ENCODE results near the gene SLC12A3.

SLC12A3 gene

DNA sequence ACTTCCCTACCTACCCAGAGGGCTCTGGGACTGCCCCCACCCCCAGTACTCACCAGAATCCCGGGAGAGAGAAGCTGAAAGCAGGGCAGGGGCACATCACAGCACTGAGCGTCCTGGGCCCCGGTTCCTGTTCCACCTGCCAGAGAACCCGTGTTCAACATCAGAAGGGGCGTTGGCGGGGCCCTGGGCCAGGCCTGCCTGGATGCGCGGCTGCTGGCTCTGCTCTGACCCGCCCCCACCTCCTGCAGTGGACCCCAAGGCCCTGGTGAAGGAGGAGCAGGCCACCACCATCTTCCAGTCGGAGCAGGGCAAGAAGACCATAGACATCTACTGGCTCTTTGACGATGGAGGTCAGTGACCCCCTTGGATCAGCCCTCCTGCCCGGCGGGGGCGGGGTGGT, 27.7 kb downstream of the SLC12A3 start:
- H3K27ac ChIP-seq (ENCODE audit: low read length) = no peak overlapping the region
- H3K27me3 ChIP-seq (ENCODE audit: control insufficient read depth in 1 of 2, insufficient read depth in 2 of 2, low read length in 2 of 2) = no peaks in the 10 kb centered on the region
- no peak overlapping the region for H3K4me3 ChIP-seq (ENCODE audit: low read length in 2 of 2)
- H3K36me3 ChIP-seq (ENCODE audit: control insufficient read depth in 2 of 2, insufficient read depth in 2 of 2, low read length in 2 of 2) = no peaks in the 10 kb centered on the region
- no peaks in the 10 kb centered on the region for H3K9me3 ChIP-seq (ENCODE audit: control insufficient read depth in 2 of 2, low read length in 2 of 2)
- H3K9ac ChIP-seq (ENCODE audit: low read length in 2 of 2) = no peak overlapping the region
- H3K4me1 ChIP-seq (ENCODE audit: control insufficient read depth, insufficient read depth, low read length) = no peaks in the 10 kb centered on the region

DNA sequence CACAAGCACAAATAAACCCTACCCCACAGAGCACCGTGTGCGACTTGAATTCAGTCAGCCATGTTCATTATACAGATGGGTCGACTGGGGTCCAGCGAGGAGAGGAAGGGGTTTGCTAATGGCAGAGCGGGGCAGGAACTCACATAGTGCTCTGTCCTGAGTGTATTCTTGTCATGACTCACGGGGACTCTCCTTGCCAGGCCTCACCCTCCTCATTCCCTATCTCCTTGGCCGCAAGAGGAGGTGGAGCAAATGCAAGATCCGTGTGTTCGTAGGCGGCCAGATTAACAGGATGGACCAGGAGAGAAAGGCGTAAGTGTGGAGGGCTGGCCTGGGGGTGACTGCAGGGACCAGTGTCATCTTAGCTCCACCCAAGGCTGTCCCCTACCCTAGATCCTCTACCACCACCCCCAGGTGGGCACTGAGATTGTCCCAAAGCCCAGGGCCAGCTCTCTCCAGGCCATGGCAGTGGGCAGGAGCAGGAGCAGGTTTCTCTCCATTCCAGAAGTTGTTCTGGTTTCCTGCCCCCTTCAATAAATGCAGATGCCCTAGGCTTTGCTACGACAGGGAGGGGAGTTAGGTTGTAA, 29.4 kb downstream of the SLC12A3 start:
- no peaks in the 10 kb centered on the region for H3K36me3 ChIP-seq (ENCODE audit: control insufficient read depth in 2 of 2, insufficient read depth in 2 of 2, low read length in 2 of 2)

DNA sequence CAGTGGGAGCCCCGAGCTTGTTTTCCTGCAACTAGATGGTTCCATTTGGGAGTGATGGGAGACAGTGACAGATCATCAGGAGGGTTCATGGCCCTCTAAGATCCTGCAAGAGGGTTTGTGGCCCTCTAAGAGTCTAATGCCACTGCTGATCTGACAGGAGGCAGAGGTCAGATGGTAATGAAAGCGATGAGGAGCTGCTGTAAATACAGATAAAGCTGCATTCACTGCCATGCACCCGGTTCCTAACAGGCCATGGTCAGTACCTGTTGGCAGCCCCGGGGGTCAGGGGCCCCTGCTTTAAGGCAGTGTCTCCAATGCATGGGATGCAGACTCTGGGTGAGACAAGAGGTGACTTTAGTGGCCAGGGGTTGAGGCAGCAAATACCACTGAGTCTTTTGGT, 30.8 kb downstream of the SLC12A3 start:
- no peak overlapping the region for H3K4me3 ChIP-seq (ENCODE audit: low read length in 2 of 2)
- H3K4me1 ChIP-seq (ENCODE audit: control insufficient read depth, insufficient read depth, low read length) = no peaks in the 10 kb centered on the region
- no peaks in the 10 kb centered on the region for H3K27me3 ChIP-seq (ENCODE audit: control insufficient read depth in 1 of 2, insufficient read depth in 2 of 2, low read length in 2 of 2)
- H3K27ac ChIP-seq (ENCODE audit: low read length) = no peak overlapping the region
- H3K9me3 ChIP-seq (ENCODE audit: control insufficient read depth in 2 of 2, low read length in 2 of 2) = no peaks in the 10 kb centered on the region
- H3K36me3 ChIP-seq (ENCODE audit: control insufficient read depth in 2 of 2, insufficient read depth in 2 of 2, low read length in 2 of 2) = no peaks in the 10 kb centered on the region
- no peak overlapping the region for H3K9ac ChIP-seq (ENCODE audit: low read length in 2 of 2)

More for the DNA sequence above, 29.4 kb downstream of the SLC12A3 start:
- no peak overlapping the region for H3K27ac ChIP-seq (ENCODE audit: low read length)
- no peaks in the 10 kb centered on the region for H3K4me1 ChIP-seq (ENCODE audit: control insufficient read depth, insufficient read depth, low read length)
- no peaks in the 10 kb centered on the region for H3K9me3 ChIP-seq (ENCODE audit: control insufficient read depth in 2 of 2, low read length in 2 of 2)
- H3K27me3 ChIP-seq (ENCODE audit: control insufficient read depth in 1 of 2, insufficient read depth in 2 of 2, low read length in 2 of 2) = no peaks in the 10 kb centered on the region
- H3K4me3 ChIP-seq (ENCODE audit: low read length in 2 of 2) = no peak overlapping the region
- H3K9ac ChIP-seq (ENCODE audit: low read length in 2 of 2) = no peak overlapping the region

DNA sequence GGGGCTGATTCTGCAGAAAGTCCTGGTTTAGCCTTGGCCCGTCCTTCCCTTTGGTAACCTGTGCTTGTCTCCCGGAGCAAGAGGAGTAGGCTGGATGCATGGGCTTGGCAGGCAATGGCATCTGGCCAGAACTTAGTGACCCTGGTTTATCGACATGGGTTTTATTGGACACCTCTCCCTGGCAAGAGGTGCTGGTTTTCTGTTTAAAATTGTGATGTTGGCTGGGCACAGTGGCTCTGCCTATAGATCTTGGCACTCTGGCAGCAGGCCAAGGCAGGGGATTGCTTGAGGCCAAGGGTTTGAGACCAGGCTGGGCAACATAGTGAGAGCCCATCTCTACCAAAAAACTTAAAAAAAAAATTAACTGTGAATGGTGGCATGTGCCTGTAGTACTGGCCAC, 31.2 kb downstream of the SLC12A3 start:
- H3K9me3 ChIP-seq (ENCODE audit: control insufficient read depth in 2 of 2, low read length in 2 of 2) = no peaks in the 10 kb centered on the region
- no peaks in the 10 kb centered on the region for H3K27me3 ChIP-seq (ENCODE audit: control insufficient read depth in 1 of 2, insufficient read depth in 2 of 2, low read length in 2 of 2)
- H3K4me1 ChIP-seq (ENCODE audit: control insufficient read depth, insufficient read depth, low read length) = no peaks in the 10 kb centered on the region
- no peak overlapping the region for H3K9ac ChIP-seq (ENCODE audit: low read length in 2 of 2)
- no peak overlapping the region for H3K27ac ChIP-seq (ENCODE audit: low read length)
- no peaks in the 10 kb centered on the region for H3K36me3 ChIP-seq (ENCODE audit: control insufficient read depth in 2 of 2, insufficient read depth in 2 of 2, low read length in 2 of 2)
- H3K4me3 ChIP-seq (ENCODE audit: low read length in 2 of 2) = no peak overlapping the region

DNA sequence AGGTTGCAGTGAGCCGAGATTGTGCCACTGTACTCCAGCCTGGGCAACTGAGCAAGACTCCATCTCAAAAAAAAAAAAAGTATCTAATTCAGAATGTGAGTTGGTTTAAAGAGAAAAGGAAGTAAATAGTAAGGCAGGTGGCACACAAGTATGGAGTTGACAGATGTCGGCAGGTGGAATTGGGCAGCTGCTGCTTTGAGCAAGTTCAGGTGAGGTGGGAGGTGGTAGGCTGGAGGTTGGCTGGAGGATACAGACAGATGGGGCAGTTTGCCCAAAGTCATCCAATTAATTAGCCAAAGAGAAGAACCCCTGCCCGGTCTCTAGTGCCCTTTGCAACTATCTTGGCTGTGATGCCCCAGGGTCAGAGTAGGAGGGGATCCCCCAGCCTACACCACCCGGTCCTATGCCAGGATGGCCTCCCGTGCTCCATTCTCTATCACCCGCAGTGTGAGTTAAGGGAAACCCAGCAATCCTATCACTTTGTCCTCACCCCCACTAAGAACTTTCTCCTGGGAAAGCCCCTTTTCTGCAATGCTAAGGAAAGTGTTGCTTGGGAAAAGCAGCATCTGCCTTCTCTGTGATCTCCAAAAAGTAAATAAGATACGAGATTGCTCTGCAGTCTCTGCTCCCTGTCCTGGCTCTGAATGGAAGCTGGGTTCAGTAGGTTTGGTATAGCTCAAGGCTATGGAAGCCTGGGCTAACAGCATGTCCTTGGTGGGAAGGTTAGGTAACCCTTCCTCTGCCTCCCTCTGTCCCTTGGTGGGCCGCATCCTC, 32.2 kb downstream of the SLC12A3 start:
- no peak overlapping the region for H3K27ac ChIP-seq (ENCODE audit: low read length)
- H3K27me3 ChIP-seq (ENCODE audit: control insufficient read depth in 1 of 2, insufficient read depth in 2 of 2, low read length in 2 of 2) = no peaks in the 10 kb centered on the region
- H3K36me3 ChIP-seq (ENCODE audit: control insufficient read depth in 2 of 2, insufficient read depth in 2 of 2, low read length in 2 of 2) = no peaks in the 10 kb centered on the region
- H3K4me1 ChIP-seq (ENCODE audit: control insufficient read depth, insufficient read depth, low read length) = no peaks in the 10 kb centered on the region
- no peak overlapping the region for H3K4me3 ChIP-seq (ENCODE audit: low read length in 2 of 2)
- H3K9ac ChIP-seq (ENCODE audit: low read length in 2 of 2) = no peak overlapping the region
- H3K9me3 ChIP-seq (ENCODE audit: control insufficient read depth in 2 of 2, low read length in 2 of 2) = no peaks in the 10 kb centered on the region

DNA sequence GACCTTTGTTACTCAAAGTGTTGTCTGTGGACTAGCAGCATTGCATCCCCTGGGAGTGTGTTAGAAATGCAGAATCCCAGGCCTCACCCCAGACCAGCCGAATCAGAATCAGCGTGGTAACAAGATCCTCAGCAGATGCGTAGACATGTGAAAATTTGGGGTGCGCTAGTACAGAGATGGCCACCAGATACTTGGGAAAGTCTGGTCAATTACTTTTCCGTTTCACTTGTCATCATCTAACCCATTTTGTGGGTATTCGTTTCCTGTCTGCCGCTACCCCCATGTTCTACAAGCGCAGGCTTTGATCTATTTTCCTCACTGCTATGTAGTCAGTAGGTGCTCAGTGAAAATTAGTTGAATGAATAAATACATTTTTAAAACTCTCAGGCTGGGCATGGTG, 33.8 kb downstream of the SLC12A3 start:
- no peaks in the 10 kb centered on the region for H3K4me1 ChIP-seq (ENCODE audit: control insufficient read depth, insufficient read depth, low read length)
- no peaks in the 10 kb centered on the region for H3K36me3 ChIP-seq (ENCODE audit: control insufficient read depth in 2 of 2, insufficient read depth in 2 of 2, low read length in 2 of 2)
- no peaks in the 10 kb centered on the region for H3K9me3 ChIP-seq (ENCODE audit: control insufficient read depth in 2 of 2, low read length in 2 of 2)
- H3K4me3 ChIP-seq (ENCODE audit: low read length in 2 of 2) = no peak overlapping the region
- H3K27me3 ChIP-seq (ENCODE audit: control insufficient read depth in 1 of 2, insufficient read depth in 2 of 2, low read length in 2 of 2) = no peaks in the 10 kb centered on the region
- no peak overlapping the region for H3K9ac ChIP-seq (ENCODE audit: low read length in 2 of 2)
- H3K27ac ChIP-seq (ENCODE audit: low read length) = no peak overlapping the region

DNA sequence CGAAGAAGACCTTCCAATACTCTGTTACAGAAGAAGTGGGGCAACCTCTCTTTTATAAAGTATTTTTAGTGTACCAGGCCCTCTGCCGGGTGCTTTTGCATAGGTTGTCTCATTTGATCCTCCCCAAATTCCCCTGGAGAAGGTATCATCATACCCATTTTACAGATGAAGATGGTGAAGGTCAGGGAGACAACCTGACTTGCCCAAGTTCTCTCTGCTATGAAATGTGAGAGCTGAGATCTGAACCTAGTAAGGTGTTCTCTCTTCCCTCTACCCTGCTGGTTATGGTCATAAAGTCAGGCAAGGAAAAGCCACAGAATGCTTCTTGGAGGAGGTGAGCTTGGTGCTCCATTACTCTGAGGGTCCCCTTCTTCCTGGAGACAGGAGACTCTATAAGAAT, 38.9 kb downstream of the SLC12A3 start:
- Histone ChIP-seq H3K9ac (ENCODE audit: low read length in 2 of 2) (no peak overlapping the region), H3K4me3 (ENCODE audit: low read length in 2 of 2) (no peak overlapping the region), H3K27ac (ENCODE audit: low read length) (no peak overlapping the region), H3K4me1 (ENCODE audit: control insufficient read depth, insufficient read depth, low read length) (no peaks in the 10 kb centered on the region), H3K36me3 (ENCODE audit: control insufficient read depth in 2 of 2, insufficient read depth in 2 of 2, low read length in 2 of 2) (no peaks in the 10 kb centered on the region), H3K9me3 (ENCODE audit: control insufficient read depth in 2 of 2, low read length in 2 of 2) (no peaks in the 10 kb centered on the region), H3K27me3 (ENCODE audit: control insufficient read depth in 1 of 2, insufficient read depth in 2 of 2, low read length in 2 of 2) (peaks cover 0 to 2% of the 10 kb centered on the region in 2 donors)

DNA sequence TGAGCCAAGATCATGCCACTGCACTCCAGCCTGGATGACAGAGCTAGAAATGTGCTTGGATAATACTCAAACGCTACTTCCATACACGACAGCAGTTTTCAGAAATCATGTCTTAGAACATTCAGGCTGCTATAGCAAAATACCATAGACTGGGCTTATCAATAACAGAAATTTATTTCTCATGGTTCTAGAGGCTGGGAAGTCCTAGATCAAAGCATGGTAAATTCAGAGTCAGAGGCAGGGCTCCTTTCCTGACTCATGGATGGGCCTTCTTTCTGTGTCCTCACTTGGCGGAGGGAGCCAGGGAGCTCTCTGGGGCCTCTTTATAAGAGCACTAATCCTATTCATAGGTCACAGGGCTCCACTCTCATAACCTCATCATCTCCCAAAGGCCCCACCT, 42.4 kb downstream of the SLC12A3 start:
- no peak overlapping the region for H3K9ac ChIP-seq (ENCODE audit: low read length in 2 of 2)
- H3K9me3 ChIP-seq (ENCODE audit: control insufficient read depth in 2 of 2, low read length in 2 of 2) = no peaks in the 10 kb centered on the region
- no peaks in the 10 kb centered on the region for H3K4me1 ChIP-seq (ENCODE audit: control insufficient read depth, insufficient read depth, low read length)
- H3K27me3 ChIP-seq (ENCODE audit: control insufficient read depth in 1 of 2, insufficient read depth in 2 of 2, low read length in 2 of 2) = peaks cover 0 to 2% of the 10 kb centered on the region in 2 donors
- no peak overlapping the region for H3K4me3 ChIP-seq (ENCODE audit: low read length in 2 of 2)
- no peak overlapping the region for H3K27ac ChIP-seq (ENCODE audit: low read length)
- no peaks in the 10 kb centered on the region for H3K36me3 ChIP-seq (ENCODE audit: control insufficient read depth in 2 of 2, insufficient read depth in 2 of 2, low read length in 2 of 2)

DNA sequence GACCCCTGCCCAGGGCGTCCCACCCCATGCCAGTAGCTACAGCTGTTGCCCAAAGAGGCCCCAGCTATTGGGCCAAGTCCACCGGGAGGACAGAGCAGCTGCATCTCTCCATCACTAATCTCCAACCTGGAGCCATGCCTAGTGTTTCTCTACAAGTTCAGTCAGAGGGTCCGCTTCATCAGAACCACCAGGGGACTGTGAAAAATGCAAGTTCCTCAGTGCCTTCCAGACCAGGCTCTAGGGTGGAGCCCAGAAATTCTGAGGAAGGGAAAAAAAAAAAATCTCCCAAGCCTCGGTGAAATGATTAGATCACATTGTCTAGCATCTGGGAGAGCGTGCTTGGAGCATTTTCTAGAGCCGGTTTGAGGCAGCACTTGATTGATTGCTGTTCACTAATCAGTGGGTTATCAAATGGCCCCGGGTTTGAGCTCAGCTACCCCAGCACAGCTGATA, 44.5 kb downstream of the SLC12A3 start:
- Histone ChIP-seq H3K9ac (ENCODE audit: low read length in 2 of 2) (no peak overlapping the region), H3K27ac (ENCODE audit: low read length) (no peak overlapping the region), H3K9me3 (ENCODE audit: control insufficient read depth in 2 of 2, low read length in 2 of 2) (no peaks in the 10 kb centered on the region), H3K4me3 (ENCODE audit: low read length in 2 of 2) (no peak overlapping the region), H3K27me3 (ENCODE audit: control insufficient read depth in 1 of 2, insufficient read depth in 2 of 2, low read length in 2 of 2) (peaks cover 0 to 2% of the 10 kb centered on the region in 2 donors), H3K36me3 (ENCODE audit: control insufficient read depth in 2 of 2, insufficient read depth in 2 of 2, low read length in 2 of 2) (no peaks in the 10 kb centered on the region), H3K4me1 (ENCODE audit: control insufficient read depth, insufficient read depth, low read length) (no peaks in the 10 kb centered on the region)

DNA sequence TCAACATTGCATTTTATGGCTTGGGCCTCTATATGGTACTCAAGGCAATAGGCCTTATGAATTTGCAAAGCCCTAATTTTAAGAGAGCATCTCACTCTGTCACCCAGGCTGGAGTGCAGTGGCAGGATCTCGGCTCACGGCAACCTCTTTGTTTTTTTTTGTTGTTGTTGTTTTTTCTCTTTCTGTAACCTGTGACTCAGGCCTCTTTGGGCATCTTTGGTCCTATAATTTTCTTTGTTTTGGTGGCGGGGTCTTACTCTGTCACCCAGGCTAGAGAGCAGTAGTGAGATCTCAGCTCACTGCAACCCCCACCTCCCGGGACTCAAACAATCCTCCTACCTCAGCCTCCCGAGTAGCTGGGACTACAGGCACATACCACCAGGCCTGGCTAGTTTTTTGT, 45.1 kb downstream of the SLC12A3 start:
- no peak overlapping the region for H3K9ac ChIP-seq (ENCODE audit: low read length in 2 of 2)
- no peak overlapping the region for H3K4me3 ChIP-seq (ENCODE audit: low read length in 2 of 2)
- no peaks in the 10 kb centered on the region for H3K36me3 ChIP-seq (ENCODE audit: control insufficient read depth in 2 of 2, insufficient read depth in 2 of 2, low read length in 2 of 2)
- H3K27me3 ChIP-seq (ENCODE audit: control insufficient read depth in 1 of 2, insufficient read depth in 2 of 2, low read length in 2 of 2) = peaks cover under 1 to 2% of the 10 kb centered on the region in 2 donors
- no peaks in the 10 kb centered on the region for H3K9me3 ChIP-seq (ENCODE audit: control insufficient read depth in 2 of 2, low read length in 2 of 2)
- H3K27ac ChIP-seq (ENCODE audit: low read length) = no peak overlapping the region
- H3K4me1 ChIP-seq (ENCODE audit: control insufficient read depth, insufficient read depth, low read length) = peaks cover 3% of the 10 kb centered on the region
